Measurements from ENCODE around the gene RRM1. TPM values are rescaled to one million over a fixed set of nuclear protein-coding genes. Genes with fewer than 3 reads are reported as not detected.

The RRM1 gene
- total RNA-seq, 1 donor from 2014 or later, result 58.5 TPM

DNA sequence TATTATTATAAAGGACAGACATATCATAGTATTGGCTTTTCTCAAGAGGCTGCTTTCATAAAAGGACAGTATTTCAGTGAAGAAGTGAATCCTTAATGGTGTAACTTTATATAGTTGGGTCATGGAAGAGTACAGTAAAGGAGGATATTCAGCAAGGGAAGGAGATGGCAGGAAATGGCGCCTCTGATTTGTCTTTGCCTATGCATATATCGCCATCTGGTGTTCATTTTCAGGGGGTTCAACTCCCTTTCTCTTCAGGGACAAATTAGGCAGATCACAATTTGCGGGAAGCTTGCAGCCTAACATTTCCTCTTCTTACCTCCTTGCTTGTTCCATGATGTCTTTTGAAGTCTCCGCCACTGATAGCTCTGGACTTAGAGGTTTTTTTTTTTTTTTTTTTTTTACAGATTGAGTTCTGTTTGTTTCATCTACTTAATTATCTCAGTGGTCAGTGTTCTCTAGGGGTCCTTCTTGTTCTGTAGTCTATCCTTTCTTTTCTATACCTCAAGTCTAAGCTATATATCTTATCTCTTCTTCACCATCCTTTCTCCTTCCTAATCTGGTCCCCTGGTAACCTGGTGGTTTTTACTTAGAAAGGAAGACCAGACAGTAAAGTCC, 21.8 kb upstream of the RRM1 start:
- Histone ChIP-seq H3K27me3 (ENCODE audit: control insufficient read depth in 3 of 3, insufficient read depth in 3 of 3, low read length in 3 of 3) (no peaks in the 10 kb centered on the region), H3K4me3 (ENCODE audit: low read length in 3 of 3) (no peak overlapping the region), H3K27ac (ENCODE audit: low read depth, low read length) (no peak overlapping the region), H3K36me3 (ENCODE audit: control insufficient read depth in 3 of 3, insufficient read depth in 3 of 3, low read length in 3 of 3) (peaks cover 3 to 15% (median 4%) of the 10 kb centered on the region in 3 donors), H3K9me3 (ENCODE audit: control insufficient read depth in 3 of 3, low read length in 3 of 3) (no peaks in the 10 kb centered on the region), H3K9ac (ENCODE audit: low read depth in 1 of 3, low read length in 3 of 3) (no peak overlapping the region), H3K4me1 (ENCODE audit: control insufficient read depth in 3 of 3, insufficient read depth in 3 of 3, low read length in 3 of 3) (peaks cover 24 to 37% (median 30%) of the 10 kb centered on the region in 3 donors)

DNA sequence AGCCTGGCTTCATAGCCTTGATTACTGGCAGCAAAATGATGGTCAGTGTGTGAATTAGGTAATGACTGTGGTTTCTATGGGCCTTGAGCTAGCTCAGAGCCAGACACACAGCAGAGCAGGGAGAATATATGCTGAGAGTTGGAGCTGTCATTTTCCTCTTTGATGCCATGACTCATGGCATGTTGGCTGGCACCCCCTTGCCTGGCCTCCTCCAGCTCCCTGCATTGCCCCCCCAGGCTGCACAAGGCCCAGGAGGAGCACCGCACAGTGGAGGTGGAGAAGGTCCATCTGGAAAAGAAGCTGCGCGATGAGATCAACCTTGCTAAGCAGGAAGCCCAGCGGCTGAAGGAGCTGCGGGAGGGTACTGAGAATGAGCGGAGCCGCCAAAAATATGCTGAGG, 20.3 kb upstream of the RRM1 start:
- no peaks in the 10 kb centered on the region for H3K9me3 ChIP-seq (ENCODE audit: control insufficient read depth in 3 of 3, low read length in 3 of 3)
- H3K27ac ChIP-seq (ENCODE audit: low read depth, low read length), result no peak overlapping the region
- H3K4me1 ChIP-seq (ENCODE audit: control insufficient read depth in 3 of 3, insufficient read depth in 3 of 3, low read length in 3 of 3), result peaks cover 19 to 28% (median 21%) of the 10 kb centered on the region in 3 donors
- H3K4me3 ChIP-seq (ENCODE audit: low read length in 3 of 3), result no peak overlapping the region
- H3K27me3 ChIP-seq (ENCODE audit: control insufficient read depth in 3 of 3, insufficient read depth in 3 of 3, low read length in 3 of 3), result no peaks in the 10 kb centered on the region
- H3K36me3 ChIP-seq (ENCODE audit: control insufficient read depth in 3 of 3, insufficient read depth in 3 of 3, low read length in 3 of 3), result peaks cover 3 to 15% (median 4%) of the 10 kb centered on the region in 3 donors
- H3K9ac ChIP-seq (ENCODE audit: low read depth in 1 of 3, low read length in 3 of 3), result peak overlapping the region in 1 of 3 donors; percentile 12

DNA sequence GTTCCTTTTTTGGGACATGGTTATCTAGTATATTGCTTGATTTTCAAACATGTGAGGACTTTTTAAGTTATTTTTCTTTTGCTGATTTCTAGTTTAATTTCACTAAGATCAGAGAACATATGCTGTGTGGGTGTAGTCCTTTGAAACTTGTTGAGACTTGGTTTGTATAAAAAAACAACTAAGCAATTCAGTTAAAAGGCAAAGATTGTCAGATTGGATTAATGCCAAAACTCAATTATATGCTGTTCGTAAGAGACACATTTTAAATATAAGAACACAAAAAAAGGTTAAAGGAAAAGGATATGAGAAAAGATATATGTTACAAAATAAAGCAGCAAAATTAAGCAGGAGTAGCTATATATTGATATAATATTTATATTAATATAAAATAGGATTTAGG, 17.8 kb upstream of the RRM1 start:
- Histone ChIP-seq H3K4me3 (ENCODE audit: low read length in 3 of 3) (no peak overlapping the region), H3K27me3 (ENCODE audit: control insufficient read depth in 3 of 3, insufficient read depth in 3 of 3, low read length in 3 of 3) (no peaks in the 10 kb centered on the region), H3K9ac (ENCODE audit: low read depth in 1 of 3, low read length in 3 of 3) (no peak overlapping the region), H3K9me3 (ENCODE audit: control insufficient read depth in 3 of 3, low read length in 3 of 3) (no peaks in the 10 kb centered on the region), H3K36me3 (ENCODE audit: control insufficient read depth in 3 of 3, insufficient read depth in 3 of 3, low read length in 3 of 3) (peaks cover 6 to 12% (median 9%) of the 10 kb centered on the region in 3 donors), H3K27ac (ENCODE audit: low read depth, low read length) (no peak overlapping the region), H3K4me1 (ENCODE audit: control insufficient read depth in 3 of 3, insufficient read depth in 3 of 3, low read length in 3 of 3) (peaks cover 13 to 18% (median 17%) of the 10 kb centered on the region in 3 donors)

DNA sequence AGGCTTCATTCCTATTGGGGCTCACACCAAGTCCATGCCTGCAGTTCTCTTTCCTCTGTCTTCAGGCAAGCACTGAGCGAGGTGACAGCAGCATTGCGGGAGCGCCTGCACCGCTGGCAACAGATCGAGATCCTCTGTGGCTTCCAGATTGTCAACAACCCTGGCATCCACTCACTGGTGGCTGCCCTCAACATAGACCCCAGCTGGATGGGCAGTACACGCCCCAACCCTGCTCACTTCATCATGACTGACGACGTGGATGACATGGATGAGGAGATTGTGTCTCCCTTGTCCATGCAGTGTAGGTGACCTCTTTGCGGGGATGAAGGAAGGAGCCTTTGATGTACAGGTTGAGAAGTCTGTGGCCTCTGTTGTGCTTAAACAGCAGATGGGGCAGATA, 11.4 kb upstream of the RRM1 start:
- no peak overlapping the region for H3K27ac ChIP-seq (ENCODE audit: low read depth, low read length)
- H3K27me3 ChIP-seq (ENCODE audit: control insufficient read depth in 3 of 3, insufficient read depth in 3 of 3, low read length in 3 of 3), result no peaks in the 10 kb centered on the region
- no peaks in the 10 kb centered on the region for H3K4me1 ChIP-seq (ENCODE audit: control insufficient read depth in 3 of 3, insufficient read depth in 3 of 3, low read length in 3 of 3)
- H3K9ac ChIP-seq (ENCODE audit: low read depth in 1 of 3, low read length in 3 of 3), result no peak overlapping the region
- no peak overlapping the region for H3K4me3 ChIP-seq (ENCODE audit: low read length in 3 of 3)
- no peaks in the 10 kb centered on the region for H3K9me3 ChIP-seq (ENCODE audit: control insufficient read depth in 3 of 3, low read length in 3 of 3)
- peaks cover 34 to 60% (median 57%) of the 10 kb centered on the region in 3 donors for H3K36me3 ChIP-seq (ENCODE audit: control insufficient read depth in 3 of 3, insufficient read depth in 3 of 3, low read length in 3 of 3)

DNA sequence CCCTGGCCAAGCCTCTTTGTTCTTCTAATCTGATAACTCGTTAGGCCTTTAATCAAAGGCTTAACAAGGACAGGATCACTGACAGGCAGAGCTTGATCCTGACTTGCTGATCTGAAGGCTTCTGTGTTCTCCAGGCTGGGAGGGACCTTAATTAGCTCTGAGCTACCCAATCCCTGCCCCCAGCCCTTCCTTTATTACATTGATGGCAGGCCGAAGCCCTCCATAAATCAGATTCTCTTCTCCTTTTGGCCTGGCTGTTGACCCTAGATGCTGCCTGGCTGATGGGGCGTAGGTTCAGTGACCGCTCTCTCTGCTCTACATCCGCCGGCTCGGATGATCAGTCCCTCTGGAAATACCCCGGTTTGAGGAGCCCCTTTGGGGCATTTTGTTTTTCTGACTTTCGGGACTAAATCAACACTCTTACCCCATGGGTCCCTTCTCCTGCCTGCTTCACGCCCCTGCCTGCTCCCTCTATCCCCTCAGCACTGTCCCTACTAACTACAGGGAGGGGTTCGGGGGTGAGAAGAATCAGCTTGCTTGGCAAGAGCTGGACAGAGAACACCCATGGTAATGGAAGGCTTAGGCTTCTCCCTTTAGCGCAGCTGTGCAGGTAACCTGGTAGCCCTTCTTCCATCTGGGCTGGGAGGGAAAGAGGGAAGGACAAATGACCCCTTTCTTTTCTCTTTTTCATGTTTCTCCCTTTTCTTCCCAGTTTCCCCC, 10.0 kb upstream of the RRM1 start:
- H3K36me3 ChIP-seq (ENCODE audit: control insufficient read depth in 3 of 3, insufficient read depth in 3 of 3, low read length in 3 of 3), result peaks cover 38 to 70% (median 63%) of the 10 kb centered on the region in 3 donors
- H3K4me3 ChIP-seq (ENCODE audit: low read length in 3 of 3), result no peak overlapping the region
- H3K4me1 ChIP-seq (ENCODE audit: control insufficient read depth in 3 of 3, insufficient read depth in 3 of 3, low read length in 3 of 3), result no peaks in the 10 kb centered on the region
- no peaks in the 10 kb centered on the region for H3K27me3 ChIP-seq (ENCODE audit: control insufficient read depth in 3 of 3, insufficient read depth in 3 of 3, low read length in 3 of 3)
- H3K27ac ChIP-seq (ENCODE audit: low read depth, low read length), result no peak overlapping the region
- H3K9ac ChIP-seq (ENCODE audit: low read depth in 1 of 3, low read length in 3 of 3), result no peak overlapping the region
- H3K9me3 ChIP-seq (ENCODE audit: control insufficient read depth in 3 of 3, low read length in 3 of 3), result no peaks in the 10 kb centered on the region

DNA sequence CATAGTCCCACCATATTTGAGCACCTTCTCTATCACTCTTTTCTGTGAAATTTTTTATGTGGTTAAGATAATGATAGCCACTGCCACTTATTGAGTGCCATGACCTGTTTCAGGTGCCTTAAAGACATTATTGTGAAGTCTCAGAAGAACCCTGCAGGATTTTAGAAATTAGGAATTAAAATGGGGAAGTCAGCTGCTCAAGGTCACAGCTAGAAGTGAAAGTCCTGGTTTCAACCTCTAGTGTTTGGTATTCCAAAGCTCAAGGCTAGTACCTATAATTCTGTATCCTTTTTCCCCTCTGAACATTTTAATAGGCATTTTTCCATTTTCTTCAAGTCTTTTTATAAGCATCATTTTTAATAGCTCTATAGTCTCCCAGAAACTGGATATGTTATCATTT, 9.0 kb upstream of the RRM1 start:
- Histone ChIP-seq H3K9ac (ENCODE audit: low read depth in 1 of 3, low read length in 3 of 3) (no peak overlapping the region), H3K27me3 (ENCODE audit: control insufficient read depth in 3 of 3, insufficient read depth in 3 of 3, low read length in 3 of 3) (no peaks in the 10 kb centered on the region), H3K9me3 (ENCODE audit: control insufficient read depth in 3 of 3, low read length in 3 of 3) (no peaks in the 10 kb centered on the region), H3K4me1 (ENCODE audit: control insufficient read depth in 3 of 3, insufficient read depth in 3 of 3, low read length in 3 of 3) (no peaks in the 10 kb centered on the region), H3K27ac (ENCODE audit: low read depth, low read length) (no peak overlapping the region), H3K4me3 (ENCODE audit: low read length in 3 of 3) (no peak overlapping the region), H3K36me3 (ENCODE audit: control insufficient read depth in 3 of 3, insufficient read depth in 3 of 3, low read length in 3 of 3) (peaks cover 38 to 80% (median 72%) of the 10 kb centered on the region in 3 donors)

DNA sequence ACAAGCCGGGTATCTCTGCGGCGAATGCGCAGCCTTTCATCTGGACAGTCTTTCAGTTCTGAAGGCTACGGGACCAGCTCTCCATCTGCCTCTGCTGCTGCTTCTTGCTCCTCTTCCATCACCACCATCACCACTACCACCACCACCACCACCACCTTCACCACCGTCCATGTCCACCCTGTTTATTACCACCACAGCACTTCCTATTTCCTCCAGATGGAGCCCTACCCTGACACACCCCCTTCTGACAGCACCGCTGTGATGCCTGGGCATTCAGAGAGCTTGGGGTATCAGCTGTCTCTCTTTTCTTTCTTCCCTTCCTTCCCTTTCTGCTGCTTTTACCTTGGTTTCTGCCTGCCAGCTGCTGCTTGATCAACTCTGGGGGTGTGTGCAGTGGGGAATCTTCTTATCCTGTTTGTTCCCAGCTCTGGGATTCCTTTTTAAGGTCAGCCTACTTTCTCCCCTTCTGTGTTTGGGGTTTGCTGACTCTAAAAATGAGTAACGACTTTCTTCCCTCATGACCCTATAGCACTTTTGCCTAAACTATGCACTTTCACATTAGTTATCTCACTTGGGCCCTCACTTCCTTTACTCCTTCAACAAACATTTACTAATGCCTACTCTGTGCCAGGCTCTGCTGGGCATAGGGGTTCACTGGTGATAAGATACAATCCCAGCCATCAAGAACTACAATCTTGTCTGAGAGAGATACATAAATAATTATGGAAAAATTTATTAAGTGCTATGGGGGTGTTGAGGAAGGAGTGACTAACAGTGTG, 7.8 kb upstream of the RRM1 start:
- Histone ChIP-seq H3K9ac (ENCODE audit: low read depth in 1 of 3, low read length in 3 of 3) (no peak overlapping the region), H3K4me1 (ENCODE audit: control insufficient read depth in 3 of 3, insufficient read depth in 3 of 3, low read length in 3 of 3) (no peaks in the 10 kb centered on the region), H3K27ac (ENCODE audit: low read depth, low read length) (no peak overlapping the region), H3K4me3 (ENCODE audit: low read length in 3 of 3) (no peak overlapping the region), H3K27me3 (ENCODE audit: control insufficient read depth in 3 of 3, insufficient read depth in 3 of 3, low read length in 3 of 3) (no peaks in the 10 kb centered on the region), H3K9me3 (ENCODE audit: control insufficient read depth in 3 of 3, low read length in 3 of 3) (no peaks in the 10 kb centered on the region), H3K36me3 (ENCODE audit: control insufficient read depth in 3 of 3, insufficient read depth in 3 of 3, low read length in 3 of 3) (peaks cover 42 to 89% (median 73%) of the 10 kb centered on the region in 3 donors)

DNA sequence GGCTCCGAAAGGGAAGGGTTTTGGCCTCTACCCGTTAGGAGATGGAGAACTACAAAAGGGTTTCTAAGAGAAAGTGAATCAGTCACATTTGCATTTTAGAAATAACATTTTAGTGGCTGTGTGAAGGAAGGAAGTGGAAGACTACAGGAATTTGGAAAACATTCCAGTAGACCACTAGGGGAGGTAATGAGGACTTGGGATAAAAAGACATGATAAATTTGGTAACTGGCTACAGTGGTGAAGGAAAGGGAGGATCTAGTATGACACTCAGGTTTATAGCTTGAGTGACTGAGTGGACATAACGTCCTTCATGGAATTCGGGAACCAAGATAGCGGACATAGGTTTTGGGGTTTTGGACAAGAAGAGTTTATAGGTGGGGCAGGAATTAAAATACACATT, 7.0 kb upstream of the RRM1 start:
- Histone ChIP-seq H3K27ac (ENCODE audit: low read depth, low read length) (no peak overlapping the region), H3K4me1 (ENCODE audit: control insufficient read depth in 3 of 3, insufficient read depth in 3 of 3, low read length in 3 of 3) (no peaks in the 10 kb centered on the region), H3K4me3 (ENCODE audit: low read length in 3 of 3) (no peak overlapping the region), H3K36me3 (ENCODE audit: control insufficient read depth in 3 of 3, insufficient read depth in 3 of 3, low read length in 3 of 3) (peaks cover 50 to 86% (median 69%) of the 10 kb centered on the region in 3 donors), H3K27me3 (ENCODE audit: control insufficient read depth in 3 of 3, insufficient read depth in 3 of 3, low read length in 3 of 3) (no peaks in the 10 kb centered on the region), H3K9ac (ENCODE audit: low read depth in 1 of 3, low read length in 3 of 3) (no peak overlapping the region), H3K9me3 (ENCODE audit: control insufficient read depth in 3 of 3, low read length in 3 of 3) (no peaks in the 10 kb centered on the region)

DNA sequence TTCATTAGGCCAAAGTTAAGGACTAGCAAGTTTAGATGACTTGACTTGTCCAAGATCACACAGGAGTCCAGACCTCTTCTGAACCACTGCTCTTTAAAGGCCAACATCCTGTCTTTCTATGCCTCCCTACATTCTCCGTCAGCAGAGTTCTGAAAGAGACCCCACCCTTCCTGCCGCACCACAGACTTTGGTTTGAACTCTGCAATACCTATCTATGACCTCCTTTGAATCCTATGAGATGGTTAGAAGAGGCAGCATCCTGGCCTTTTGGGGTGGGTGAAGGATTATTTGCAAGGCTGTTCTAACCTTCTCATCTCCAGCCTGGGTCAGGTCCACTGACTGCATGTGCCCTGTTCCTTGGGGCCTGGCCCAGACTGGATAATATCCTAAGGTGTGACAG, 4.3 kb upstream of the RRM1 start:
- Histone ChIP-seq H3K36me3 (ENCODE audit: control insufficient read depth in 3 of 3, insufficient read depth in 3 of 3, low read length in 3 of 3) (peaks cover 31 to 60% (median 45%) of the 10 kb centered on the region in 3 donors), H3K4me1 (ENCODE audit: control insufficient read depth in 3 of 3, insufficient read depth in 3 of 3, low read length in 3 of 3) (peaks cover 1 to 6% (median 4%) of the 10 kb centered on the region in 3 donors), H3K27ac (ENCODE audit: low read depth, low read length) (no peak overlapping the region), H3K9me3 (ENCODE audit: control insufficient read depth in 3 of 3, low read length in 3 of 3) (no peaks in the 10 kb centered on the region), H3K4me3 (ENCODE audit: low read length in 3 of 3) (no peak overlapping the region), H3K27me3 (ENCODE audit: control insufficient read depth in 3 of 3, insufficient read depth in 3 of 3, low read length in 3 of 3) (no peaks in the 10 kb centered on the region), H3K9ac (ENCODE audit: low read depth in 1 of 3, low read length in 3 of 3) (peak overlapping the region in 1 of 3 donors; percentile 33)

DNA sequence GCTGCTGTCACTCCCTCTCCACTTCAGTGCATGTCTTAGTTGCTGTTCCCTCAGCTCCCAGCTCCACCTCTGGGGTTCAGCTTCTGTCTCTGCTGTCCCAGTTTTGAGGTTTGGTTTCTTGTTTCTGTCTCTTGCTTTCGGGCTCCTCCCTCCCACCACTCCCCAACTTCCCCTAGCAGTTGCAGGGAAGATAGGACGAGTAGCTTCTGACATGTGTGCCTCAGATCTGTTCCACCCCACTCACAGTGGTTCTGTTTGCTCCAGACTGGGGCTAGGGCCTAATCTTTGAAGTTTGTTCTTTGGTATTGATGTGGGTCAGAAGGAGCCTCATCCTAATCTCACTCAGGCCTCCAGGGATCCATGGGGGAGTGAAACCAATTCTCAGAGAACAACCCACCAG, 2.6 kb upstream of the RRM1 start:
- H3K9ac ChIP-seq (ENCODE audit: low read depth in 1 of 3, low read length in 3 of 3), result no peak overlapping the region
- H3K9me3 ChIP-seq (ENCODE audit: control insufficient read depth in 3 of 3, low read length in 3 of 3), result no peaks in the 10 kb centered on the region
- peaks cover 23 to 47% (median 34%) of the 10 kb centered on the region in 3 donors for H3K36me3 ChIP-seq (ENCODE audit: control insufficient read depth in 3 of 3, insufficient read depth in 3 of 3, low read length in 3 of 3)
- H3K27ac ChIP-seq (ENCODE audit: low read depth, low read length), result no peak overlapping the region
- no peak overlapping the region for H3K4me3 ChIP-seq (ENCODE audit: low read length in 3 of 3)
- no peaks in the 10 kb centered on the region for H3K27me3 ChIP-seq (ENCODE audit: control insufficient read depth in 3 of 3, insufficient read depth in 3 of 3, low read length in 3 of 3)
- H3K4me1 ChIP-seq (ENCODE audit: control insufficient read depth in 3 of 3, insufficient read depth in 3 of 3, low read length in 3 of 3), result peaks cover 8 to 16% (median 12%) of the 10 kb centered on the region in 3 donors

Measured in skeletal muscle tissue (tissue), 4 donors.